Measurements from ENCODE around the gene CRHR2. TPM values are rescaled to one million over a fixed set of nuclear protein-coding genes. Genes with fewer than 3 reads are reported as not detected.
A peak's percentile ranks its signal among the peaks of the same experiment; 100 is the strongest.

Gene CRHR2
- total RNA-seq, 2 experiments from 2014 or later, result not detected

DNA sequence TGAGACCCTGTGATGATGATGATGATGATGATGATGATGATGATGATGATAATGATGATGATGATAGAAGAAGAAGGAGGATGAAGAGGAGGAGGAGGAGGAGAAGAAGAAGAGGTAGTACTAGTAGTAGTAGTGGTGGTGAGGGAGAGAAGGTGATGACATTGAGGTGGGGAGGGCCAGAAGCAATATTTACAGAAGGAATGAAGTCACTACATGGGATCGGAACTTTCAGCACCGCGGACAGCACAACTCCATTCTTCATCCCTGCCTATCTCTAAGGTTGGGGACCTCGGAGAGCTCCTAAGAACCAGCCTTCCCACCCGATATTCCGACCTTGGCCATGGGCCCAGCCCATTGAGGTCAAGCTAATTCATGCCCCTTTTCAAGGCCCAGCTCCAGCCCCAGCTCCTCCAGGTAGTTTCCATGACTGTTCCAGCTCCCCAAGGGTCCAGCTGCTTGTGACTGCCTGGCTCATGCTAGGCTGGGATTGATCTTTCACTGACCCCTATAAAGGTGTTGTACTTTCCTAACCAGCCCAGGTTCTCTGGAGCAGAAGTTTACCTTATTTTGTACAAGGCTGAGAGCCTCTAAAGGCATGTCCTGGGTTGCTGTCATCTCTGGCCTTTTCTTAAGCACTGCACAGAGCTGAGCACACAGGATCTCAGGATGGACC is 10.3 kb downstream of the CRHR2 start:
- H3K4me3 Mint-ChIP-seq, result no peak overlapping the region
- H3K9me3 Mint-ChIP-seq, result no peaks in the 10 kb centered on the region
- H3K27me3 Mint-ChIP-seq (ENCODE audit: low read depth), result peaks cover 9% of the 10 kb centered on the region
- no peaks in the 10 kb centered on the region for H3K4me1 Mint-ChIP-seq (ENCODE audit: low read depth)
- DNase-seq, result peak; percentile 59
- CTCF ChIA-PET, result interaction anchor here (1.0 kb wide), 1 partner anchor 9 kb away, joined by 3 read pairs; no protein-coding TSS in a partner anchor
- intact Hi-C loops (cut with micrococcal nuclease), result no loop called here
- H3K27ac Mint-ChIP-seq, result no peak overlapping the region
- no peaks in the 10 kb centered on the region for H3K36me3 Mint-ChIP-seq (ENCODE audit: low read depth)

DNA sequence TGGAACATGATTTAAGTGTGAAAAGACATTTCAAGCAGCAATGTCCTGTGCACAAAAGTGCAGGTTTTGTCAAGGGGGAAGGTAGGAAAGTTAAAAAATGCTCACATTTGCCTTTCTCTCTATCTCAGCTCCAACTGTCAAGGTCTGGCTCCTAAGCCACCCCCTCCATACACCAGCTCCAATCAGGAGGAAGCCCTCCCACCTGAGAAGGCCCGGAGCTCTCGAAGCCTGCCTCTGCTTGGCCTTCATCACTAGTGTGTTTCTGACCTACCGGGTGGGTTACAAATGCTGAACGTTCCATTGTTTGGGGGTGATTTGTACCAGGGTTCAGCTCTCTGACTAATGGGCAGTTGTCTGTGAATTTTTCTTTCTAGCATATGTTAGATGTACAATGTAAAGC is 14.2 kb downstream of the CRHR2 start:
- H3K27ac Mint-ChIP-seq, result no peak overlapping the region
- H3K9me3 Mint-ChIP-seq, result no peaks in the 10 kb centered on the region
- CTCF ChIA-PET, result interaction anchor here (1.0 to 2.3 kb wide), 3 partner anchors 15 to 72 kb away, joined by 3 to 6 read pairs (median 3); partner anchors contain the start of gene CRHR2
- intact Hi-C loops (cut with micrococcal nuclease), result no loop called here
- peaks cover 2% of the 10 kb centered on the region for H3K27me3 Mint-ChIP-seq (ENCODE audit: low read depth)
- H3K36me3 Mint-ChIP-seq (ENCODE audit: low read depth), result no peaks in the 10 kb centered on the region
- DNase-seq, result no peak
- H3K4me1 Mint-ChIP-seq (ENCODE audit: low read depth), result no peaks in the 10 kb centered on the region
- H3K4me3 Mint-ChIP-seq, result no peak overlapping the region

DNA sequence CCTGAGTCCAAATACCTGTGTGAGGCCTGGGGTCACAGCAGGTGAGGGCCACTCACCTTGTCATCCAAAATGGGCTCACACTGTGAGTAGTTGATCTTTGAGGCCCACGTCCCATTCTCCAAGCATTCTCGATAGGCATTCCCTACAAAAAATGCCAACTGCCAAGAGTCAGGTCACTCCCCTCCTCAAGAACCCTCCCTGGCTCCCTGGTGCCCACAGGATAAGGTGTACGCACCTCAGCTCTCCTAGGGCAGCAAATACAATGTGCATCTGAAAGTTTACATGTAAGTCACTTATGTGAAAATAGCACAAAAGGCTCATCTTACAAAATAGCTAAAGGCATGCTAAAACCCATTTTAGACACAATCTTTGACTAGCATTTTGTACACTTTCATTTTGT is 15.1 kb downstream of the CRHR2 start:
- CTCF ChIA-PET, result interaction anchor here (1.4 to 2.3 kb wide), 2 partner anchors 16 to 72 kb away, joined by 3 to 6 read pairs; partner anchors contain the start of gene CRHR2
- Mint-ChIP-seq H3K4me3 (no peak overlapping the region), H3K9me3 (no peaks in the 10 kb centered on the region), H3K27ac (no peak overlapping the region), H3K4me1 (ENCODE audit: low read depth) (no peaks in the 10 kb centered on the region), H3K36me3 (ENCODE audit: low read depth) (no peaks in the 10 kb centered on the region), H3K27me3 (ENCODE audit: low read depth) (peaks cover 2% of the 10 kb centered on the region)
- DNase-seq, result no peak
- intact Hi-C loops (cut with micrococcal nuclease), result no loop called here

DNA sequence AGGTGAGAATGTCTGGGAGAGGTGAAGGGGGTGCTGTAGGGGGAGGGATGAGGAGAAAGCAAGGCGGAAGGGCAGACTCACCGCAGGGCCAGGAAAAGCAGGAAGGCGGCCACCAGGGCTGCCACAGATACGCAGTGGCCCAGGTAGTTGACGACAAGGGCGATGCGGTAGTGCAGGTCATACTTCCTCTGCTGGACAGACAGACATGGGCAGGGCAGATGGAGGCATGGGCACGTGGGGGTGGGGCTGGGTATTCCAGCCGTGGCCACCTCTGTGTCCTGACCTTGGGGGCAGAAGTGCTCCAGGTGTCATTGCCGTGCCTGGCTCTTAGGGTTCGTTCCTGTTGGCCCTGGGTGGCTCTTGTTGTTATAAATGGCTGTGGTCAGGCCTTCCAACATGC is 16.8 kb downstream of the CRHR2 start:
- no peak overlapping the region for H3K4me3 Mint-ChIP-seq
- CTCF ChIA-PET, result no interaction called here
- H3K36me3 Mint-ChIP-seq (ENCODE audit: low read depth), result no peaks in the 10 kb centered on the region
- no peaks in the 10 kb centered on the region for H3K27me3 Mint-ChIP-seq (ENCODE audit: low read depth)
- no peak overlapping the region for H3K27ac Mint-ChIP-seq
- intact Hi-C loops (cut with micrococcal nuclease), result no loop called here
- no peak for DNase-seq
- no peaks in the 10 kb centered on the region for H3K4me1 Mint-ChIP-seq (ENCODE audit: low read depth)
- H3K9me3 Mint-ChIP-seq, result no peaks in the 10 kb centered on the region

DNA sequence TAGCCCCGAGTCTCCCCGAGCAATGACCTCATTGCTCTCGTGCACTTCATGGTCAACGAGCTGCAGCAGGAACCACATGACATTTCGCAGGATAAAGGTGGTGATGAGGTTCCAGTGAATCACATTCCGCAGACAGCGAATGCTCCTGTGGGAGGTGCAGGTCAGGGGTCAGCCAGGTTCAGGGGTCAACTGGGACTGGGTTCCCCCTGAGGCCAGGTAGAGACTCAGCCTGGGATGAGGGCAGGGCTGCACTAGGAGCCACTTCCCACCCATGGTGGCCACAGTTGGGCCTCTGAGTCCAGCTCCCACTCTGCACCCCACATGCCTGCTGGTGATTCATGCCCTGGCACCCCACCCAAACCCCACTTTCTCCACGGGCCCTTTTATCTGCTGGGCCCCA is 17.2 kb downstream of the CRHR2 start:
- intact Hi-C loops (cut with micrococcal nuclease), result no loop called here
- H3K27ac Mint-ChIP-seq, result no peak overlapping the region
- no peaks in the 10 kb centered on the region for H3K4me1 Mint-ChIP-seq (ENCODE audit: low read depth)
- H3K9me3 Mint-ChIP-seq, result no peaks in the 10 kb centered on the region
- CTCF ChIA-PET, result interaction anchor here (0.5 to 1.3 kb wide), 2 partner anchors 27 to 45 kb away, joined by 3 read pairs; no protein-coding TSS in a partner anchor
- no peaks in the 10 kb centered on the region for H3K36me3 Mint-ChIP-seq (ENCODE audit: low read depth)
- no peak overlapping the region for H3K4me3 Mint-ChIP-seq
- no peak for DNase-seq
- no peaks in the 10 kb centered on the region for H3K27me3 Mint-ChIP-seq (ENCODE audit: low read depth)

DNA sequence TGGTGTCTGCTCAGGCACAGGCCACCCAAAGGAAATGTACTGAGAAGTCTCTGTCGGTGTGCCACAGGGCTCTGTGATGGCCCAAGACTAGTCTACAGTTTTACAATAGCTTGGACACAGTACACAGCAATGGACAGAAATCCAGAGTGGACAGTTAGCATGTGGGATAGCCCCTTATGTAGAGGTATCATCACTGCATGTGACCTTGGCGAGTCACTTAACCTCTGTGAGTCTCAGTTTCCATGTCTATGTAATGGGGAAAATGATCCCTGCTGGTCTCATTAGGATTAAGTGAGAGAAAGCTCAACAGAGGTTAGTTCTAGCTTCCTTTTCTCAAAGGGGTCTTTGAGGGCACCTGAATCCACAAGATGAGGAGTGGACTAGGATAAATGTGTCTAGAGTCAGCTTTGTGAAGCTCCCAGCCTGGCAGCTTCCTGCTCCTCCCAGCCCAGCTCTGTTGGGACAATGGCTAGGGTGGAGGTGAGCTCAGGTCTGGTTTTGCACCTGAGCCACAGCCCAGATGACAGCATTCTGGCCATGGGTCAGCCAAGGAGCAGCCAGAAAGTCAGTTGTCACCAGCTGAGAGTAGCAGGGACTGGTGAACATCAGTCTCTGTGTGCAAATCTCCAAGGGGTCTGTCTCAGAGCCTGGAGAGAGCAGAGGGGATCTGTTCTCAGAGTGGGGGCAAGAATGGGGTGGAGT is 17.9 kb downstream of the CRHR2 start:
- no peaks in the 10 kb centered on the region for H3K36me3 Mint-ChIP-seq (ENCODE audit: low read depth)
- H3K27me3 Mint-ChIP-seq (ENCODE audit: low read depth), result no peaks in the 10 kb centered on the region
- no peaks in the 10 kb centered on the region for H3K9me3 Mint-ChIP-seq
- no peak overlapping the region for H3K4me3 Mint-ChIP-seq
- H3K4me1 Mint-ChIP-seq (ENCODE audit: low read depth), result no peaks in the 10 kb centered on the region
- intact Hi-C loops (cut with micrococcal nuclease), result no loop called here
- H3K27ac Mint-ChIP-seq, result no peak overlapping the region
- DNase-seq, result no peak
- CTCF ChIA-PET, result interaction anchor here (0.5 to 2.9 kb wide), 5 partner anchors 19 to 99 kb away, joined by 3 to 19 read pairs (median 6); partner anchors contain the start of gene CRHR2

DNA sequence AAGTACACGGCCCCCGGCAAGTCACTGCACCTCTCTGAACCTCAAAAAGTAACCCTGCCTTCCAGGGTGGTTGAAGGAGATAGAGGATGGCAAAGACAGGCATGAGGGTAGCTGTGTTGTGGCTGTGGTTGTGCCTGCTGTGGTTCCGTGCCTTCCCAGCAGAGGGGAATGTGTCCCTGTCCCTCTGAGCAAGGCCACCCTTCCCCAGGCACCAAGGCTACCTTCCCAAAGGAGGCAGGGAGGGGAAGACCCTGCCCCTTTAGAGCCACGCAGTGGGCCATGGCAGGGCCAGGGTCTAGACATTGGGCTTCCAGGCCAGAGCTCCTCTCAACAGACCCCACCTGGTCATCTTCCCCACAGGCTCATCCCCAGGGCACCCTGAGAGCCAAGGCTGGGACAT is 18.8 kb downstream of the CRHR2 start:
- H3K27me3 Mint-ChIP-seq (ENCODE audit: low read depth), result no peaks in the 10 kb centered on the region
- DNase-seq, result no peak
- CTCF ChIA-PET, result interaction anchor here (1.1 to 2.9 kb wide), 6 partner anchors 8 to 99 kb away, joined by 3 to 19 read pairs (median 4); partner anchors contain the start of gene CRHR2
- no peaks in the 10 kb centered on the region for H3K9me3 Mint-ChIP-seq
- H3K36me3 Mint-ChIP-seq (ENCODE audit: low read depth), result no peaks in the 10 kb centered on the region
- no peaks in the 10 kb centered on the region for H3K4me1 Mint-ChIP-seq (ENCODE audit: low read depth)
- intact Hi-C loops (cut with micrococcal nuclease), result no loop called here
- H3K27ac Mint-ChIP-seq, result no peak overlapping the region
- no peak overlapping the region for H3K4me3 Mint-ChIP-seq

DNA sequence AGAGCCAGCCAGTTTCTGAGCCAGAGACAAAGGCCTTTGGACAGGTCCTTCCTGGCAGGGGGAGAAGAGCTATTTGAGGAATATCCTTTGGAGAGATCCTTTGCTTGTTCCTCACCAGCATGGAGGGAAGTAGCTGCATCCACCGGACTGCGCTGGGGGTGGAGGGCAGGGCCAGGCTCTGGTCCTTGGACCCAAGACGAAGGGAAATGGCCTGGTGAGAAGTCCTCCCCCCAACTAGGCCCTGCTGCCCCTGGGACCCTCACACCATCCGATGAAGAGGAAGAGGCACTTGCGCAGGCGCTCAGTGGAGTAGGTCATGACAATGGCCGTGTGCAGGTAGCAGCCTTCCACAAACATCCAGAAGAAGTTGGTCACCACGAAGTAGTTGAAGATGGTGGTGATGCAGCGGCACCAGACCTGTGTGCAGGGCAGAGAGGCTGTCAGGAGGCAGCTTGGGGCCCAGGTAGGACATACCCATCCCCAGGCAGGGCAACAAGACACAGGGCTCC is 19.8 kb downstream of the CRHR2 start:
- DNase-seq, result no peak
- intact Hi-C loops (cut with micrococcal nuclease), result no loop called here
- Mint-ChIP-seq H3K9me3 (no peaks in the 10 kb centered on the region), H3K4me3 (no peak overlapping the region), H3K4me1 (ENCODE audit: low read depth) (no peaks in the 10 kb centered on the region), H3K27me3 (ENCODE audit: low read depth) (no peaks in the 10 kb centered on the region), H3K27ac (no peak overlapping the region), H3K36me3 (ENCODE audit: low read depth) (no peaks in the 10 kb centered on the region)
- CTCF ChIA-PET, result interaction anchor here (0.7 to 2.9 kb wide), 5 partner anchors 9 to 98 kb away, joined by 3 to 19 read pairs (median 6); no protein-coding TSS in a partner anchor

DNA sequence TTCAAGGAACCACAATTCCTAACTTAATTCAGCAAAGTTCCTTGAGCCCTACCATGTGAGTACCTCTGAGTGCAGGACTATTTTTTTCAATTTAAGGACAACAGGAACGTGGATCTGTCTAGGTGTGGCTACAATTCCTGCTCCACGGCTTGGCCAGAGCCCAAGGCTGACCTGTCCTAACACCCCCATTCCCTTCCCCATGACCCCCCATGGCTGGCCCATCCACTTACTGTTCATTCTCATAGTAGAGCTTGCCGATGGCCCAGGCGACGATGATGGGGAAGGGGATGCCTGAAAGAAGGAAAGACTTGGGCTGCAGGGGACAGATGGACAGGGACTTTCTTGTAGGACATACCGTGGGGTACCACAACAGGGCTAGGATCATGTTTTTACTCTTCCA is 20.3 kb downstream of the CRHR2 start:
- intact Hi-C loops (cut with micrococcal nuclease), result no loop called here
- no peak for DNase-seq
- CTCF ChIA-PET, result interaction anchor here (0.6 to 2.9 kb wide), 3 partner anchors 38 to 494 kb away, joined by 3 to 19 read pairs (median 7); no protein-coding TSS in a partner anchor

DNA sequence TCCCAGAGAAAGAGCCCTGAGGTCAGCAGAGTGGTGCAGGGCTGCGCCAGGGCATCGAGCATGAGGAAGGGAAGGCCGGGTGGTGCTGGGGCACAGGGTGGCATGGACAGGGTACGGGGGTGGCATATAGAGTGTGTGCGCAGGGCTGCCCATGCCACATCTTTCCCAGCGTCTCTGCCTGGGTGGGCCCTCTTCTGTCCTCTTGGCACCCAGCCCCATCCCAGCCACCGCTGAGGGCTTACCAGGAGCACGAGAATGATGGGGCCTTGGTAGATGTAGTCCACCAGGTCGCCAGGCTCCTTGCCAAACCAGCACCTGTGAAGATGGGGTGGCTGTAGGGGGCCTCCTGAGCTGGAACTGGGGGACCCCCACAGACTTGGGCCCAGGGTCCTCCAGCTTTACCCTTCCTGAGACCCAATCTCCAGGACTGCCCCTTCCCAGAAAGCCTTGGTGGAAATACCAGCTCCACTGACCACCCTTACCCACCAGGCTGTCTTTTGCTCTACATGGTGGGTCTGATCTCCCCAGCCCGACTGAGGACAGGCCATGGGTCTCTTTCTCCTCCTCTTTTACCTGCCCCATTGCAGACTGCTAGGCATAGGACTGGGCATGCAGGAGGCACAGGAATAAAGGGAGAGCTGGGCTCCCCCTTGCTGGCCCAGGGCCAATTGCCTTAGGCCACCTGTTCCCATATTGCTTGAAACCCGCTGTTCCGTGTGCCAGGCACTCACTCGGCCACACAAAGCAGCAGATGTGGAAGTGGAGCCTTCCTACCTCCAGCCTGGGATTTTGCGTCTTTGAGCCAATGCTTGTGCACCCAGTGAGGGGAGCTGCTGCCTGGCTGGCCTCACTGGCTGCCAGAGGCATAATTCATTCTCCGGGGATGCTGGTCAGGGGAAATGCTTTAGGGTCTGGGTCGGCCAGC is 21.7 kb downstream of the CRHR2 start:
- no peaks in the 10 kb centered on the region for H3K36me3 Mint-ChIP-seq (ENCODE audit: low read depth)
- CTCF ChIA-PET, result interaction anchor here (0.9 kb wide), 1 partner anchor 79 kb away, joined by 3 read pairs; no protein-coding TSS in a partner anchor
- no peaks in the 10 kb centered on the region for H3K9me3 Mint-ChIP-seq
- DNase-seq, result no peak
- intact Hi-C loops (cut with micrococcal nuclease), result no loop called here
- no peak overlapping the region for H3K27ac Mint-ChIP-seq
- H3K4me1 Mint-ChIP-seq (ENCODE audit: low read depth), result no peaks in the 10 kb centered on the region
- no peak overlapping the region for H3K4me3 Mint-ChIP-seq
- no peaks in the 10 kb centered on the region for H3K27me3 Mint-ChIP-seq (ENCODE audit: low read depth)

More for the DNA sequence above, 20.3 kb downstream of the CRHR2 start:
- Mint-ChIP-seq H3K36me3 (ENCODE audit: low read depth) (no peaks in the 10 kb centered on the region), H3K4me3 (no peak overlapping the region), H3K4me1 (ENCODE audit: low read depth) (no peaks in the 10 kb centered on the region), H3K27me3 (ENCODE audit: low read depth) (no peaks in the 10 kb centered on the region), H3K27ac (no peak overlapping the region), H3K9me3 (no peaks in the 10 kb centered on the region)

DNA sequence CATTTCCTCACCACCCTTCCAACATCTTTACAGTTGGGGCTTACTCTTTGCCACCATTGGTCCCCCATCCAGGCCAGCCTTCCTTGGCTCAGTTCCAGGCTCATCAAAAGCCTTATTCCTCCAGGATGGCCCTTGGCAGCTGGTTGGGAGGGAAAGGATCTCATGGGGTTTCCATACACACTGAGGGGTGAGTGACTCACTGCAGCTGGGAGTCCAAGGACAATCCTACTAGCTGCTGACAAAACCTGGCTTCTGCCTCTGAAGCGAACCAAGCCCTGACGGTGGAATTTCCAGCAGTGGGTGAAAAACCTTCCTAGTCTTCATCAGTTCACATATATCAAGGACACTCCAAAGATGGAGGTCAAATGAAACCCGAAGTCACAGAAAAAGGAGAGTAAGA is 22.9 kb downstream of the CRHR2 start:
- H3K4me3 Mint-ChIP-seq, result no peak overlapping the region

More for the DNA sequence above, 22.9 kb downstream of the CRHR2 start:
- Mint-ChIP-seq H3K36me3 (ENCODE audit: low read depth) (no peaks in the 10 kb centered on the region), H3K4me1 (ENCODE audit: low read depth) (no peaks in the 10 kb centered on the region), H3K27me3 (ENCODE audit: low read depth) (no peaks in the 10 kb centered on the region), H3K27ac (no peak overlapping the region), H3K9me3 (no peaks in the 10 kb centered on the region)
- CTCF ChIA-PET, result interaction anchor here (0.9 kb wide), 1 partner anchor 81 kb away, joined by 5 read pairs; no protein-coding TSS in a partner anchor
- no peak for DNase-seq
- intact Hi-C loops (cut with micrococcal nuclease), result no loop called here

Data from activated naive CD4-positive, alpha-beta T cell treated with anti-CD3 and anti-CD28 coated beads for 36 hours (primary cell).